GM12878 (cell line): ENCODE data around the gene RETREG2. TPM values are rescaled to one million over a fixed set of nuclear protein-coding genes. Genes with fewer than 3 reads are reported as not detected.

Experiments used
- ZNF207 ChIP-seq: fragments of 450-650 bp; IDR thresholded peaks from 2 replicates; pipeline ENCODE4 v1.6.1; 2014; ENCODE audit warnings: antibody characterized with exemption, mild to moderate bottlenecking, borderline replicate concordance
- polyA plus RNA-seq, 11 experiments: library from polyadenylated mRNA; depleted of rRNA in 4 of 11; unstranded in 6 of 11; stranded (reverse) in 5 of 11; fragments of >200 nt; fragmentation: Nextera tagmentation in 4 of 11; fragmentation: Illumina TruSeq in 1 of 11; extraction: Ambion mirVana in 4 of 11; extraction: Trizol in 1 of 11; gene quantifications; 1 replicate in 1 of 11; 2 replicates in 10 of 11; pipeline versions ENCODE4 v1.2.1 to v1.2.3, GENCODE V29; 2011 to 2016; ENCODE audit warnings: inconsistent platforms in 2 of 11, missing spikeins in 2 of 11, low read depth in 1 of 11
- total RNA-seq, 4 experiments: library from RNA; depleted of rRNA in 3 of 4; stranded (reverse); fragments of >200 nt in 3 of 4; fragmentation: Illumina TruSeq in 1 of 4; extraction: Trizol in 1 of 4; gene quantifications; 2 replicates each; pipeline versions ENCODE4 v1.2.1 to v1.2.3, GENCODE V29; 2013 to 2021

The RETREG2 gene
- total and polyA plus RNA-seq, 10 of the 15 experiments (the other 5 are each of a cell fraction or from before 2014, with no cell fraction given) = 10.1 to 72.0 (median 28.3) TPM

GRCh38 chr2:219234331-219234730 lies 56.3 kb downstream of the RETREG2 start (continued):
- TF ChIP-seq ZNF207 = no peak
- TF ChIP-seq, all 136 proteins: peak for 0

Other genes with a start within 250 kb of the RETREG2 start
Only the 7 nearest of the 21 such genes appear.
- 15.6 and 16.0 TPM in 2 replicates for gene NHEJ1, start 17.5 kb upstream of the RETREG2 start, total RNA-seq (2014; rRNA removed)
- 11.3 and 12.3 TPM in 2 replicates for gene NHEJ1, start 17.5 kb upstream of the RETREG2 start, total RNA-seq (2014; rRNA removed; fragmentation: Illumina TruSeq; extraction: Trizol)
- gene NHEJ1, start 17.5 kb upstream of the RETREG2 start, total RNA-seq (2021) = 11.3 and 13.8 TPM in 2 replicates
- gene NHEJ1, start 17.5 kb upstream of the RETREG2 start, polyA plus RNA-seq (2011; rRNA removed) = 15.7 and 17.7 TPM in 2 replicates
- gene NHEJ1, start 17.5 kb upstream of the RETREG2 start, polyA plus RNA-seq (2014; fragmentation: Illumina TruSeq; extraction: Trizol) = 15.3 and 16.5 TPM in 2 replicates
- gene NHEJ1, start 17.5 kb upstream of the RETREG2 start, polyA plus RNA-seq (2014; fragmentation: Nextera tagmentation; extraction: Ambion mirVana) = 10 to 100 TPM; 17.8 to 20.2 TPM
- gene NHEJ1, start 17.5 kb upstream of the RETREG2 start, polyA plus RNA-seq (2014; rRNA removed) = 11.8 and 13.8 TPM in 2 replicates
- 10 to 100 TPM; 17.4 TPM for gene NHEJ1, start 17.5 kb upstream of the RETREG2 start, polyA plus RNA-seq (2016; fragmentation: Nextera tagmentation; extraction: Ambion mirVana)
- 0.40 and 0.82 TPM in 2 replicates for gene SLC23A3, start 8.2 kb upstream of the RETREG2 start, total RNA-seq (2014; rRNA removed)
- gene SLC23A3, start 8.2 kb upstream of the RETREG2 start, total RNA-seq (2014; rRNA removed; fragmentation: Illumina TruSeq; extraction: Trizol) = 0.41 and 0.45 TPM in 2 replicates
- 0.37 and 1.0 TPM in 2 replicates for gene SLC23A3, start 8.2 kb upstream of the RETREG2 start, total RNA-seq (2021)
- 0.52 and 0.54 TPM in 2 replicates for gene SLC23A3, start 8.2 kb upstream of the RETREG2 start, polyA plus RNA-seq (2011; rRNA removed)
- gene SLC23A3, start 8.2 kb upstream of the RETREG2 start, polyA plus RNA-seq (2014; fragmentation: Illumina TruSeq; extraction: Trizol) = 0.37 and 0.52 TPM in 2 replicates
- under 1 TPM in 1 of 2 experiments, not detected in 1; 0.07 TPM for gene SLC23A3, start 8.2 kb upstream of the RETREG2 start, polyA plus RNA-seq (2014; fragmentation: Nextera tagmentation; extraction: Ambion mirVana)
- gene SLC23A3, start 8.2 kb upstream of the RETREG2 start, polyA plus RNA-seq (2014; rRNA removed) = 0.44 and 0.69 TPM in 2 replicates
- gene SLC23A3, start 8.2 kb upstream of the RETREG2 start, polyA plus RNA-seq (2016; fragmentation: Nextera tagmentation; extraction: Ambion mirVana) = under 1 TPM; 0.19 to 0.26 TPM
- gene CNPPD1, start 1.4 kb upstream of the RETREG2 start, total RNA-seq (2014; rRNA removed) = 43.5 and 46.4 TPM in 2 replicates
- gene CNPPD1, start 1.4 kb upstream of the RETREG2 start, total RNA-seq (2014; rRNA removed; fragmentation: Illumina TruSeq; extraction: Trizol) = 23.1 and 24.2 TPM in 2 replicates
- gene CNPPD1, start 1.4 kb upstream of the RETREG2 start, total RNA-seq (2021) = 64.1 and 67.8 TPM in 2 replicates
- 21.4 and 41.8 TPM in 2 replicates for gene CNPPD1, start 1.4 kb upstream of the RETREG2 start, polyA plus RNA-seq (2011; rRNA removed)
- gene CNPPD1, start 1.4 kb upstream of the RETREG2 start, polyA plus RNA-seq (2014; fragmentation: Illumina TruSeq; extraction: Trizol) = 17.1 and 31.9 TPM in 2 replicates
- 10 to 100 TPM; 12.2 to 24.2 TPM for gene CNPPD1, start 1.4 kb upstream of the RETREG2 start, polyA plus RNA-seq (2014; fragmentation: Nextera tagmentation; extraction: Ambion mirVana)
- gene CNPPD1, start 1.4 kb upstream of the RETREG2 start, polyA plus RNA-seq (2014; rRNA removed) = 45.0 and 50.6 TPM in 2 replicates
- gene CNPPD1, start 1.4 kb upstream of the RETREG2 start, polyA plus RNA-seq (2016; fragmentation: Nextera tagmentation; extraction: Ambion mirVana) = 10 to 100 TPM; 81.2 to 86.6 TPM
- gene ZFAND2B, start 28.5 kb downstream of the RETREG2 start, total RNA-seq (2014; rRNA removed) = 24.7 and 28.1 TPM in 2 replicates
- gene ZFAND2B, start 28.5 kb downstream of the RETREG2 start, total RNA-seq (2014; rRNA removed; fragmentation: Illumina TruSeq; extraction: Trizol) = 13.8 and 14.8 TPM in 2 replicates
- 23.1 and 26.8 TPM in 2 replicates for gene ZFAND2B, start 28.5 kb downstream of the RETREG2 start, total RNA-seq (2021)
- gene ZFAND2B, start 28.5 kb downstream of the RETREG2 start, polyA plus RNA-seq (2011; rRNA removed) = 13.4 and 21.4 TPM in 2 replicates
- gene ZFAND2B, start 28.5 kb downstream of the RETREG2 start, polyA plus RNA-seq (2014; fragmentation: Illumina TruSeq; extraction: Trizol) = 14.3 and 18.7 TPM in 2 replicates
- 10 to 100 TPM in 1 of 2 experiments, 1 to 10 TPM in 1; 5.4 to 10.7 TPM for gene ZFAND2B, start 28.5 kb downstream of the RETREG2 start, polyA plus RNA-seq (2014; fragmentation: Nextera tagmentation; extraction: Ambion mirVana)
- 26.8 and 28.3 TPM in 2 replicates for gene ZFAND2B, start 28.5 kb downstream of the RETREG2 start, polyA plus RNA-seq (2014; rRNA removed)
- 10 to 100 TPM; 23.4 to 26.7 TPM for gene ZFAND2B, start 28.5 kb downstream of the RETREG2 start, polyA plus RNA-seq (2016; fragmentation: Nextera tagmentation; extraction: Ambion mirVana)
- gene ABCB6, start 40.7 kb downstream of the RETREG2 start, total RNA-seq (2014; rRNA removed) = 15.4 and 16.9 TPM in 2 replicates
- gene ABCB6, start 40.7 kb downstream of the RETREG2 start, total RNA-seq (2014; rRNA removed; fragmentation: Illumina TruSeq; extraction: Trizol) = 8.8 TPM in 2 replicates
- gene ABCB6, start 40.7 kb downstream of the RETREG2 start, total RNA-seq (2021) = 13.2 and 13.9 TPM in 2 replicates
- gene ABCB6, start 40.7 kb downstream of the RETREG2 start, polyA plus RNA-seq (2011; rRNA removed) = 9.7 and 21.8 TPM in 2 replicates
- 9.8 and 14.3 TPM in 2 replicates for gene ABCB6, start 40.7 kb downstream of the RETREG2 start, polyA plus RNA-seq (2014; fragmentation: Illumina TruSeq; extraction: Trizol)
- gene ABCB6, start 40.7 kb downstream of the RETREG2 start, polyA plus RNA-seq (2014; fragmentation: Nextera tagmentation; extraction: Ambion mirVana) = 10 to 100 TPM in 1 of 2 experiments, 1 to 10 TPM in 1; 2.3 to 10.1 TPM
- gene ABCB6, start 40.7 kb downstream of the RETREG2 start, polyA plus RNA-seq (2014; rRNA removed) = 9.8 and 14.6 TPM in 2 replicates
- 10 to 100 TPM; 20.0 to 22.1 TPM for gene ABCB6, start 40.7 kb downstream of the RETREG2 start, polyA plus RNA-seq (2016; fragmentation: Nextera tagmentation; extraction: Ambion mirVana)
- 11.6 and 13.1 TPM in 2 replicates for gene ATG9A, start 51.4 kb downstream of the RETREG2 start, total RNA-seq (2014; rRNA removed)
- 8.1 and 9.8 TPM in 2 replicates for gene ATG9A, start 51.4 kb downstream of the RETREG2 start, total RNA-seq (2014; rRNA removed; fragmentation: Illumina TruSeq; extraction: Trizol)
- gene ATG9A, start 51.4 kb downstream of the RETREG2 start, total RNA-seq (2021) = 20.8 and 22.9 TPM in 2 replicates
- 20.7 and 37.5 TPM in 2 replicates for gene ATG9A, start 51.4 kb downstream of the RETREG2 start, polyA plus RNA-seq (2011; rRNA removed)
- 10.3 and 12.5 TPM in 2 replicates for gene ATG9A, start 51.4 kb downstream of the RETREG2 start, polyA plus RNA-seq (2014; fragmentation: Illumina TruSeq; extraction: Trizol)
- gene ATG9A, start 51.4 kb downstream of the RETREG2 start, polyA plus RNA-seq (2014; fragmentation: Nextera tagmentation; extraction: Ambion mirVana) = under 1 TPM in 1 of 2 experiments, not detected in 1; 0.16 TPM
- gene ATG9A, start 51.4 kb downstream of the RETREG2 start, polyA plus RNA-seq (2014; rRNA removed) = 14.6 and 16.9 TPM in 2 replicates
- gene ATG9A, start 51.4 kb downstream of the RETREG2 start, polyA plus RNA-seq (2016; fragmentation: Nextera tagmentation; extraction: Ambion mirVana) = 10 to 100 TPM; 20.2 to 22.7 TPM
- gene ANKZF1, start 51.5 kb downstream of the RETREG2 start, total RNA-seq (2014; rRNA removed) = 34.2 and 40.6 TPM in 2 replicates
- 20.3 TPM in 2 replicates for gene ANKZF1, start 51.5 kb downstream of the RETREG2 start, total RNA-seq (2014; rRNA removed; fragmentation: Illumina TruSeq; extraction: Trizol)
- gene ANKZF1, start 51.5 kb downstream of the RETREG2 start, total RNA-seq (2021) = 35.3 and 39.2 TPM in 2 replicates
- 102 and 104 TPM in 2 replicates for gene ANKZF1, start 51.5 kb downstream of the RETREG2 start, polyA plus RNA-seq (2011; rRNA removed)
- gene ANKZF1, start 51.5 kb downstream of the RETREG2 start, polyA plus RNA-seq (2014; fragmentation: Illumina TruSeq; extraction: Trizol) = 17.8 and 23.6 TPM in 2 replicates
- 1 to 10 TPM; 3.1 to 5.0 TPM for gene ANKZF1, start 51.5 kb downstream of the RETREG2 start, polyA plus RNA-seq (2014; fragmentation: Nextera tagmentation; extraction: Ambion mirVana)
- 48.1 and 49.5 TPM in 2 replicates for gene ANKZF1, start 51.5 kb downstream of the RETREG2 start, polyA plus RNA-seq (2014; rRNA removed)
- gene ANKZF1, start 51.5 kb downstream of the RETREG2 start, polyA plus RNA-seq (2016; fragmentation: Nextera tagmentation; extraction: Ambion mirVana) = 10 to 100 TPM; 35.8 to 36.6 TPM